SH-SY5Y (cell line): ENCODE data around the gene CNGB1.
A peak's percentile ranks its signal among the peaks of the same experiment; 100 is the strongest.

Experiments used
- GATA2 ChIP-seq: IDR thresholded peaks from 2 replicates; pipeline ENCODE4 v1.6.1; 2011; ENCODE audit warnings: mild to moderate bottlenecking, low read depth, low read length
- GATA3 ChIP-seq: IDR thresholded peaks from 2 replicates; pipeline ENCODE4 v1.6.1; 2011; ENCODE audit warnings: low read depth, mild to moderate bottlenecking, low read length, moderate library complexity

Gene CNGB1

GRCh38 chr16:57956270-57956808, 14.6 kb downstream of the CNGB1 start:
- TF ChIP-seq GATA3 (no peak), GATA2 (no peak)

- TF ChIP-seq GATA3 (no peak), GATA2 (no peak)
Measured at GRCh38 chr16:57955572-57956188, 15.2 kb downstream of the CNGB1 start.

GRCh38 chr16:57953857-57954256, 17.1 kb downstream of the CNGB1 start:
- TF ChIP-seq GATA2 (no peak), GATA3 (no peak)

- TF ChIP-seq GATA2 (no peak), GATA3 (no peak)
Measured at GRCh38 chr16:57952909-57953308, 18.0 kb downstream of the CNGB1 start.

GRCh38 chr16:57951204-57951960, 19.5 kb downstream of the CNGB1 start:
- TF ChIP-seq GATA2, result no peak
- TF ChIP-seq GATA3, result no peak

- TF ChIP-seq GATA3 (no peak), GATA2 (no peak)
Measured at GRCh38 chr16:57950382-57950781, 20.5 kb downstream of the CNGB1 start.

- TF ChIP-seq GATA2 (no peak), GATA3 (no peak)
Measured at GRCh38 chr16:57949595-57950238, 21.2 kb downstream of the CNGB1 start.

GRCh38 chr16:57949013-57949412, 21.9 kb downstream of the CNGB1 start:
- TF ChIP-seq GATA2, result no peak
- no peak for TF ChIP-seq GATA3

- TF ChIP-seq GATA3, result no peak
- no peak for TF ChIP-seq GATA2
Measured at GRCh38 chr16:57948027-57948426, 22.9 kb downstream of the CNGB1 start.

- TF ChIP-seq GATA3 (no peak), GATA2 (no peak)
Measured at GRCh38 chr16:57947261-57947660, 23.7 kb downstream of the CNGB1 start.

- TF ChIP-seq GATA3 (no peak), GATA2 (peak; percentile 67)
Measured at GRCh38 chr16:57946181-57946801, 24.6 kb downstream of the CNGB1 start.

- no peak for TF ChIP-seq GATA2
- no peak for TF ChIP-seq GATA3
Measured at GRCh38 chr16:57945740-57946138, 25.2 kb downstream of the CNGB1 start.

GRCh38 chr16:57944970-57945739, 25.8 kb downstream of the CNGB1 start:
- TF ChIP-seq GATA2, result no peak
- no peak for TF ChIP-seq GATA3

GRCh38 chr16:57941016-57941664, 29.8 kb downstream of the CNGB1 start:
- no peak for TF ChIP-seq GATA2
- no peak for TF ChIP-seq GATA3
